SJCRH30 (cell line): ENCODE results near the gene ACACB. TPM values are rescaled to one million over a fixed set of nuclear protein-coding genes. Genes with fewer than 3 reads are reported as not detected.

ENCODE experiments used
- DNase-seq, 2 experiments: peaks; one replicate each; pipeline ENCODE4 v3.0.0-alpha.2; 2015 to 2020
- H3K27ac ChIP-seq: fragments of 250-450 bp; sonication (Bioruptor Pico); 2 replicates; pipeline ENCODE4 v1.5.1; 2020; ENCODE audit warnings: mild to moderate bottlenecking, moderate library complexity
- H3K27me3 ChIP-seq: fragments of 250-450 bp; sonication (Bioruptor Pico); 2 replicates; pipeline ENCODE4 v1.5.1; 2020; ENCODE audit warnings: mild to moderate bottlenecking, moderate library complexity
- H3K36me3 ChIP-seq: fragments of 250-450 bp; sonication (Bioruptor Pico); 2 replicates; pipeline ENCODE4 v1.5.1; 2020; ENCODE audit warnings: mild to moderate bottlenecking, moderate library complexity
- H3K4me1 ChIP-seq: fragments of 250-450 bp; sonication (Bioruptor Pico); 2 replicates; pipeline ENCODE4 v1.5.1; 2020; ENCODE audit warnings: mild to moderate bottlenecking, moderate library complexity
- H3K4me3 ChIP-seq: fragments of 250-450 bp; sonication (Bioruptor Pico); 2 replicates; pipeline ENCODE4 v1.5.1; 2020; ENCODE audit warnings: mild to moderate bottlenecking, moderate library complexity
- H3K9me3 ChIP-seq: fragments of 250-450 bp; sonication (Bioruptor Pico); replicated peaks from 2 replicates; pipeline ENCODE4 v1.5.1; 2020; ENCODE audit warnings: mild to moderate bottlenecking, moderate library complexity
- total RNA-seq: library from RNA; depleted of rRNA; stranded (reverse); fragments of >200 nt; shearing (Covaris generic); gene quantifications from 2 replicates; pipeline ENCODE4 v1.2.3, GENCODE V29; 2014

The ACACB gene
- total RNA-seq, 1 experiment from 2014 or later, result 3.3 TPM

DNA sequence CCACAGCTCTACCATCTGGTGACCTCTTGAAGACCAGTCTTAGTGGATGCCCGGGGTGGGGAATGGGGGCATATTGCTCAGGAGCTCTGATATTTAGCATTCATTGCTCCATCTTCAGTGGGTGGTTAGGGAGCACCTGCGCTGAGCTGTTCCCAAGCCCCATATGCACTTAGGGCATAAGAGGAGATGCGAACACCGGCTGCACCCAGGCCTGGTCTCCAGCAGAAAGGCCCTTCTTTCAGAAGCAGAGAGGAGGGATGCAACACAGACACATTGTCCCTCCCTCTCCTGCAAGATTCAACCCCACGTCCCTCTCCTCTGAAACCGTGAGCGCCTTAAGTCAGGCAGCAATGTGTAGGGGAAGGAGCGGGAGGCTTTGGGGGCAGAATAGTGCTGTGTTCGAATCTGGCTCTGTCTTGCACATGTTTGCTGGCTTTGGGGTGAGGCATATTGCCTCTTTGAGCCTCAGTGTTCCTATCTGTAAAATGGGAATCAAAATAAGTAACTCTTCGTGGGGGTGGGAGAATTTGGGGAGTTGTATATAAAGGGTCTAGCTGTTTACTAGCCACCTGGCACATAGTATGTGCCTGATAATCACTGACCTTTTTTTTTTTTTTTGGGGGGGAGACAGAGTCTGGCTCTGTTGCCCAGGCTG is 105.0 kb downstream of the ACACB start:
- Histone ChIP-seq H3K9me3 (no peaks in the 10 kb centered on the region), H3K4me1 (no peaks in the 10 kb centered on the region), H3K27ac (no peak overlapping the region), H3K4me3 (no peak overlapping the region), H3K27me3 (no peaks in the 10 kb centered on the region), H3K36me3 (no peaks in the 10 kb centered on the region)
- no peak for DNase-seq

DNA sequence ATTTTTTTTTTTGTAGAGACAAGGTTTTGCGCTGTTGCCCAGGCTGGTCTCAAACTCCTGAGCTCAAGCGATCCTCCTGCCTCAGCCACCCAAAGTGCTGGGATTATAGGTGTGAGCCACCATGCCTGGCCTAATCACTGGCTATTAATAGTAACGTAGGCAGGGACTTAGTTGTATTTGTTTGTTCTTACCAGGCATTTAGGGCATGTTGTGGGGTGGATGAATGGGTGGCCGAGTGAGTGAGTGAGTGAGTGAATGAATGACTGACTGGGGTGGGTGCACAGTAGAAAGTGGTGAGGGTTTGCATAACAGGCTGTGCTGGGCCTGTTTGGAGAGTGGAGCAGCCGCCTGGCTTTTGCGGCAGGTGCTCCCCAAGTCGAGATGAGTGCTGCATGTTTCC is 105.7 kb downstream of the ACACB start:
- Histone ChIP-seq H3K27ac (no peak overlapping the region), H3K9me3 (no peaks in the 10 kb centered on the region), H3K4me1 (no peaks in the 10 kb centered on the region), H3K4me3 (no peak overlapping the region), H3K27me3 (no peaks in the 10 kb centered on the region), H3K36me3 (no peaks in the 10 kb centered on the region)
- DNase-seq, result no peak

DNA sequence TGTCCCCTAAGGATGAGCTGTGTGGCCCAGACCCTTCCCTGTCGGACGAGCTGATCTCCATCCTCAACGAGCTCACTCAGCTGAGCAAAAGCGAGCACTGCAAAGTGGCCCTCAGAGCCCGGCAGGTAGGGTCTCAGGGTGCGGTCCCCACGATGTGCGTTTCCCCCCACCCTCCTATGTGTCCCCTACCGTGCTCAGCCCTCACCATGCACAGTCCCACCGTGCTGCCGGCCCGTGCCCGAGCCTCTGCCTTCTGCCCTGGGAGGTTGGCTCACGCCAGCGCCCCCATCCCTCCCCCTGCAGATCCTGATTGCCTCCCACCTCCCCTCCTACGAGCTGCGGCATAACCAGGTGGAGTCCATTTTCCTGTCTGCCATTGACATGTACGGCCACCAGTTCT is 106.1 kb downstream of the ACACB start:
- Histone ChIP-seq H3K27me3 (no peaks in the 10 kb centered on the region), H3K4me3 (no peak overlapping the region), H3K9me3 (no peaks in the 10 kb centered on the region), H3K4me1 (no peaks in the 10 kb centered on the region), H3K27ac (no peak overlapping the region), H3K36me3 (no peaks in the 10 kb centered on the region)
- no peak for DNase-seq

DNA sequence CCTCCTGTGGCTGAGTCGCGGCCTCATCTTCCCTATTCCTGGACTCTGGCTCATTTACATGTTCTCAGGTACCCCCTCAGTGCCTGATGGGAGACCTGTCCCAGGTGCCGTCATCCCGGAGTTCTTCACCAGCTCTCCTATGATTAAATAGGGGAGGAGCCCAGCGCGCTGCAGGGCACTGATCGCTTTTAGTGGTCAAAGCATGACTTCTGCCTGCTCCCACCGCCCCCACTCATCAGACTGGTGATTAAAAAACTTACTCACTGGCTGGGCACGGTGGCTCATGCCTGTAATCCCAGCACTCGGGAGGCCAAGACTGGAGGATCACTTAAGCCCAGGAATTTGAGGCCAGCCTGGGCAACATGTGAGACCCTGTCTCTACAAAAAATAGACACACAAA is 106.8 kb downstream of the ACACB start:
- no peak overlapping the region for H3K4me3 ChIP-seq
- H3K27me3 ChIP-seq, result no peaks in the 10 kb centered on the region
- no peak for DNase-seq
- H3K27ac ChIP-seq, result no peak overlapping the region
- no peaks in the 10 kb centered on the region for H3K9me3 ChIP-seq
- H3K36me3 ChIP-seq, result no peaks in the 10 kb centered on the region
- no peaks in the 10 kb centered on the region for H3K4me1 ChIP-seq

DNA sequence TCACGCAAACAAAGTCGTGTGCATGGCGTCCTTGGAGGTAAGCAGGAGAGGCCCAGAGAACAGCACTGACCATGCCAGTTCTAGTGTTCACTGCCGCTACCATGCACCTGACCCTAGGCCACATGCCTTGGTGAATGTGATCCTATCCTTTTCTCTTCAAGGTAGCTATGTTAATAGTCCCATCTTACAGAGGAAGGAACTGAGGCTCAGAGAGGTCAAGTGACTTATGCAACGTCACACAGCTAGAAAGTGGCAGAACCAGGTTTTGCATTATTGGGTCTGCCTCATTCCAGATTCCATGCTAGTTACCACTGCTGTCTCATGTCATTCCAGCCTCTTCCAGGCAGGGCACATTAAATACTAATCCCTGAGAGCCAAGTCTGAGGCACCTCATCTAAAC is 107.5 kb downstream of the ACACB start:
- no peak overlapping the region for H3K4me3 ChIP-seq
- no peak for DNase-seq

DNA sequence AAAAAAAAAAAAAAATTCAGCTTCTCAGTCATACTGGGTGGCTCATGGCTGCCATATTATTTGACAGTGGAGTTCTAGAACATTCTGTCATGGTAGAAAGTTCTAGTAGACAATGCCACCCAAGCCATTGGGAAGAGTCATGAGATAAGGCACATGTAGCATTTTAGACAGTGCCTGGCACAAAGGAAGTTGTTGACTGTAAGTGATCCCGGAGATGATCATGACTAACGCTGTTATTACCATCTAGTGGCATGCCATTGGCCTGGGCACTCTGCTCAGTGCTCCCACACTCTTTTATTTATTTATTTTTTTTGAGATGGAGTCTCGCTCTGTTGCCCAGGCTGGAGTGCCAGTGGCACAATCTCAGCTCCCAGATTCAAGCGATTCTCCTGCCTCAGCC is 112.3 kb downstream of the ACACB start:
- Histone ChIP-seq H3K27me3 (no peaks in the 10 kb centered on the region), H3K27ac (no peak overlapping the region), H3K4me3 (no peak overlapping the region), H3K9me3 (no peaks in the 10 kb centered on the region), H3K36me3 (no peaks in the 10 kb centered on the region), H3K4me1 (no peaks in the 10 kb centered on the region)
- no peak for DNase-seq

More for the DNA sequence above, 107.5 kb downstream of the ACACB start:
- Histone ChIP-seq H3K4me1 (no peaks in the 10 kb centered on the region), H3K27ac (no peak overlapping the region), H3K27me3 (no peaks in the 10 kb centered on the region), H3K36me3 (no peaks in the 10 kb centered on the region), H3K9me3 (no peaks in the 10 kb centered on the region)

DNA sequence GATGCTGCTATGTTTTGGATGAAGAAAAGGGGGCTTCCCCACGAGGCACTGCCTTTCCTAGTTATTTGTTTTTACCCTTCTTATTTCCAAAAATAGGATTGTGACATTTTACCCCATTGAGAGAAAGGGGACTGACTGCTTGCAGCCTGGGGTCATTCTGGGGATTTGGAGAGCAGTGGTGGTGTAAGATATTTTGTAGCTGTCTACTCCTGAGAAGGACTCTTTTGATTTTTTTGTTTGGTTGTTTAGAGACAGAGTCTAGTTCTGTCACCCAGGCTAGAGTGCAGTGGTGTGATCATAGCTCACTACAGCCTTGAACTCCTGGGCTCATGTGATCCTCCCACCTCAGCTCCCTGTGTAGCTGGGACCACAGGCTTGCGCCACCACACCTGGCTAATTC is 113.8 kb downstream of the ACACB start:
- H3K9me3 ChIP-seq, result no peaks in the 10 kb centered on the region
- no peaks in the 10 kb centered on the region for H3K4me1 ChIP-seq
- no peaks in the 10 kb centered on the region for H3K27me3 ChIP-seq
- H3K36me3 ChIP-seq, result no peaks in the 10 kb centered on the region
- DNase-seq, result no peak
- no peak overlapping the region for H3K27ac ChIP-seq
- H3K4me3 ChIP-seq, result no peak overlapping the region

DNA sequence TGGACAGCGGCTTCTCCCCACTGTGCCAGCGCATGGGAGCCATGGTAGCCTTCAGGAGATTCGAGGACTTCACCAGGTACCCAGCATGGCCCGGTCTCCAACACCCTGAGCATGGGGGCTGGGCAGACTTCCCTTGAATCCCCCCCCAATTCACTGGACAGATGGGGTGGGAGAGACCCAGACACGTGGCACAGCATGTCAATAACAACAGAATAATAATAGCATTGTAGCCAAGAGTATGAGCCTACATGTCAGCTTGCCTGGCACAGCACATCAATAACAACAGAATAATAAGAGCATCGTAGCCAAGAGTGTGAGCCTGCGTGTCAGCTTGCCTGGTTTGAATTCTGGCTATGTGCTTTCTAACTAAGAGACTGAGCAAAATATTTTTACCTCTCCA is 116.3 kb downstream of the ACACB start:
- no peaks in the 10 kb centered on the region for H3K9me3 ChIP-seq
- no peaks in the 10 kb centered on the region for H3K4me1 ChIP-seq
- no peak overlapping the region for H3K27ac ChIP-seq
- no peak overlapping the region for H3K4me3 ChIP-seq
- no peak for DNase-seq
- H3K36me3 ChIP-seq, result no peaks in the 10 kb centered on the region
- no peaks in the 10 kb centered on the region for H3K27me3 ChIP-seq

DNA sequence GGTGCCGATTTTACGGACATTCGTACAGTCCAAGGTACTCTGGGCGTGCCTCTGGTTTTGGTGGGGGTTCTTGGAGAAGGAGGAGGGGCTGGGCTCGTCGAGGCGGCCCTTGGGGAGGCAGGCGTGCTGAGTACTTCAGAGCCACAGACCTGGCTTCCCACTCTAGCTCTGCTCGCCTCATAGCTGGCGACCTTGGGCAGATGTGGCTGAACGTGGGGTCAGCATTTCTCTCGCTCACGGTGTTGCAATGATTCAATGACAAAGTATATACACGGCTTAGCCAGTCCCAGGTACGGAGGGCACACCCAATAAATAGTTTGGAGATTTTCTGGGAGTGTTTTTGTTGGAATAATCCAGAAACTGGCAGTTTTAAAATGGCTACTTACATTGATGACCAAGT is 117.6 kb downstream of the ACACB start:
- Histone ChIP-seq H3K36me3 (no peaks in the 10 kb centered on the region), H3K9me3 (no peaks in the 10 kb centered on the region), H3K4me1 (no peaks in the 10 kb centered on the region), H3K27ac (no peak overlapping the region), H3K4me3 (no peak overlapping the region), H3K27me3 (no peaks in the 10 kb centered on the region)
- DNase-seq, result no peak

DNA sequence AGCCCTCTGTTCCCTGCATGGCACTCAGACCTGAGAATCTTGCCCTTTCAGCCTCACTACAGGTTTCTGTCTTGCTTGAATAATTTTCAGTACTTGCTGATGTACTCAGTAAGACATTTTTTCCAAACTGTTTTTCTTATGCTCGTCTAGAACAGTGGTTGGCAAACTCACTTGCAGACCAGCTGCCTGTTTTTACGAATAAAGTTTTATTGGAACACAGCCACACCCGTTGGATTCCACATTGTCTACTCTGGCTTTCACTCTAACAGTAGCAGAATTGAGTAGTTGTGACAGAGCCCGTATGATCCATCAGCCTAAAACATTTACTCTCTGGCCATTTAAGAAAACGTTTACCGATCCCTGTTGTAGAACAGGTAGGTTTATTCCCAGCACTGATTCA is 119.9 kb downstream of the ACACB start:
- no peak overlapping the region for H3K4me3 ChIP-seq
- H3K27ac ChIP-seq, result no peak overlapping the region
- H3K4me1 ChIP-seq, result no peaks in the 10 kb centered on the region
- no peaks in the 10 kb centered on the region for H3K36me3 ChIP-seq
- no peaks in the 10 kb centered on the region for H3K27me3 ChIP-seq
- no peaks in the 10 kb centered on the region for H3K9me3 ChIP-seq
- DNase-seq, result no peak

DNA sequence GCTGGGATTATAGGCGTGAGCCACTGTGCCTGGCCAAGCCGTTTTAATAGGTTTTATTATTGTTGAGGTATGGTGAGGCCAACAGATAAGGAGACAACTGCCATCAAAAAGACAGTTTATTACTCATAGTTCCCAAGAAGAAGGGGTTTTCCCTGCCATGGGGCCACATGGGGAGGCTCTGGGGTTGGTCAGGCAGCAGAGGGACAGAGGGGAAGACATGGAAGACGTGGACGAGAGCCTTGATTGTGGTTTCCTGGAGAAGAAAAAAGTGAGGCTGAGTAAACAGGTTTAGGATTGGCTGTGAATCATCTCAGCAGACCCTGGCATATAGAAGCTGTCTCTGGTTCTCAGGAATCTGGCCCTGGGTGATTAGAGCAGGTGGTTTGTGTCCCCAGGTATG is 122.8 kb downstream of the ACACB start:
- no peak for DNase-seq
- Histone ChIP-seq H3K36me3 (no peaks in the 10 kb centered on the region), H3K4me3 (no peak overlapping the region), H3K27me3 (no peaks in the 10 kb centered on the region), H3K9me3 (no peaks in the 10 kb centered on the region), H3K4me1 (no peaks in the 10 kb centered on the region), H3K27ac (no peak overlapping the region)

DNA sequence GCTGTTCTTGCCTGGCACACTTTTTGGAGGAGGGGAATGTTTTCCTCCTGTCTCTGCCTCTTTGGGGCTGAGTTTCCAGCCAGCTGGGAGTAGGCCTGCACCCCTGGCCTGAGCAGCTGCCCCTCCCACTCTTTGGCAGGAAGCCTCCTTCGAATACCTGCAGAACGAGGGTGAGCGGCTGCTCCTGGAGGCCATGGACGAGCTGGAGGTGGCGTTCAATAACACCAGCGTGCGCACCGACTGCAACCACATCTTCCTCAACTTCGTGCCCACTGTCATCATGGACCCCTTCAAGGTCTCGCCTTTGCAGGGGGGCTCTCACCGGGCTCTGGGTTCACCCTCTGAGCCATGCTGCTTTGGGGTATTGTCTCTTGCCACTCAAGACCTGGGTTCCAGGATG is 123.3 kb downstream of the ACACB start:
- Histone ChIP-seq H3K27ac (no peak overlapping the region), H3K4me1 (no peaks in the 10 kb centered on the region), H3K4me3 (no peak overlapping the region), H3K27me3 (no peaks in the 10 kb centered on the region), H3K9me3 (no peaks in the 10 kb centered on the region), H3K36me3 (no peaks in the 10 kb centered on the region)
- DNase-seq, result no peak

DNA sequence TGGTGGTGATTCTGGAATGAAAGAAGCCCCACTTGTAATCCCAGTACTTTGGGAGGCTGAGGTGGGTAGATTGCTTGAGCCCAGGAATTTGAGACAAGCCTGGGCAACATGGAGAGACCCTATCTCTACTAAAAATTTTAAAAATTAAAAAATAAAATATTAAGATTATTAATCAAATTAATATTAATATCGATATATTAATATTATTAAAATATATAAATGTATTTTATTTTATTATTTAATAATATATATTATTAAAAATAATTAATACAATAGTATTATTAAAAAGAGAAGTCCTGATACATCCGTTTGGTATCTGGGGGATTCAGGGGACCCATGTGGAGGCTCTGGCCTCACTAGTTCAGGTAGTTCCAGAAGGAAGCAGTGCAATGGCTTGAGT is 124.0 kb downstream of the ACACB start:
- Histone ChIP-seq H3K4me3 (no peak overlapping the region), H3K27me3 (no peaks in the 10 kb centered on the region), H3K4me1 (no peaks in the 10 kb centered on the region), H3K36me3 (no peaks in the 10 kb centered on the region), H3K9me3 (no peaks in the 10 kb centered on the region), H3K27ac (no peak overlapping the region)
- DNase-seq, result no peak

DNA sequence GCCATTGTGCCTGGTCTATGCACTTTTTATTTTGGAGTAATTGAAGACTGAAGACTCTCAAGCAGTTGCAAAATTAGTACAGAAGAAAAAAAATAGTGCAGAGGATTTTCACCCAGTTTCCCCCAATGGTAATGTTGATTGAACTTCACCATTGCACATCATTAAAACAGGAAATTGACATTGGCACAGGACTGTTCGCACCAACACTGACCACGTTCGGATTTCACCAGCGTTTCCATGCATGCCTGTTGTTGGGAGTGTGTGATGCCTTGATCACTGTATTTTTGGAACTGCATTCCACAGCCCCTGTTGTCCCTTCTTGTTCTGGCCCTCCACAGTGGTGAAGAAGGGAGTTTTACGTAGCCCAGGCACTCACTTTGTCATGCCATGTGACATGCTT is 125.5 kb downstream of the ACACB start:
- Histone ChIP-seq H3K9me3 (no peaks in the 10 kb centered on the region), H3K27me3 (no peaks in the 10 kb centered on the region), H3K36me3 (no peaks in the 10 kb centered on the region), H3K27ac (no peak overlapping the region), H3K4me3 (no peak overlapping the region), H3K4me1 (no peaks in the 10 kb centered on the region)
- DNase-seq, result no peak

DNA sequence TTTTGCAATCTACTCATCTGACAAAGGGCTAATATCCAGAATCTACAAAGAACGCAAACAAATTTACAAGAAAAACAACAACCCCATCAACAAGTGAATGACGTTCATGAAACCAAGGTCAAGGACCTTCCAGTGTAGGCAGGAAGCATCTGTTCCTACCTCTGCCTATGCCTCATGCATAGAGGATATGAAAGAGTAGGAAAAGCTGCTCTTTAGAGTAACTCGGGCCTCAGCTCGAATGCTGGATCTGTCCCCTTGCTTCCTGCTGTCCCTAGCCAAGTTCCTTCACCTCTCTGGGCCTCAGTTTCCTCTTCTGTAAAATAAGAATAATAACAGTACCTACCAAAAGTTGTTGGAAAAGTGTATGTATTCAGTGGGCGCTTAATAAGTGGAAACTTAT is 127.7 kb downstream of the ACACB start:
- no peak overlapping the region for H3K4me3 ChIP-seq
- DNase-seq, result no peak
- no peaks in the 10 kb centered on the region for H3K36me3 ChIP-seq

DNA sequence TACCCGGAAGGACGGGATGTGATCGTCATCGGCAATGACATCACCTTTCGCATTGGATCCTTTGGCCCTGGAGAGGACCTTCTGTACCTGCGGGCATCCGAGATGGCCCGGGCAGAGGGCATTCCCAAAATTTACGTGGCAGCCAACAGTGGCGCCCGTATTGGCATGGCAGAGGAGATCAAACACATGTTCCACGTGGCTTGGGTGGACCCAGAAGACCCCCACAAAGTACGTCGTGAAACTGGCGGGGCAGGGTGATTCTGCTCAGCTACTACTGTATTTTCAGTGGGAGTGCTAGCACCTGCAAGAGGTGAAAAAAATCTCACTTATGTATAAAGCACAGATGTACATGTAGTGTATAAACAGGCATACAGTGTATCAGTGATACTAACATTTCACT is 129.8 kb downstream of the ACACB start:
- Histone ChIP-seq H3K4me1 (no peaks in the 10 kb centered on the region), H3K27me3 (no peaks in the 10 kb centered on the region), H3K9me3 (no peaks in the 10 kb centered on the region), H3K36me3 (no peaks in the 10 kb centered on the region), H3K4me3 (no peak overlapping the region), H3K27ac (no peak overlapping the region)
- no peak for DNase-seq

More for the DNA sequence above, 127.7 kb downstream of the ACACB start:
- no peaks in the 10 kb centered on the region for H3K9me3 ChIP-seq
- H3K27ac ChIP-seq, result no peak overlapping the region
- H3K27me3 ChIP-seq, result no peaks in the 10 kb centered on the region
- no peaks in the 10 kb centered on the region for H3K4me1 ChIP-seq
